Mesenchymal stem cell (in vitro differentiated cells and primary cell): Measurements from ENCODE around the gene DCUN1D2.

Source experiments
- DNase-seq: peaks from one replicate; pipeline ENCODE4 v3.0.0-alpha.2; 2013
- H2AFZ ChIP-seq: one replicate; pipeline ENCODE4 v1.6.1; 2013; ENCODE audit warnings: low read depth, mild to moderate bottlenecking, control low read depth, inconsistent platforms, low read length, moderate library complexity
- H2AK5ac ChIP-seq: 2 replicates; pipeline ENCODE4 v1.6.1; 2013; ENCODE audit warnings: low read length, moderate library complexity, mild to moderate bottlenecking, inconsistent platforms; ENCODE audit not compliant: severe bottlenecking
- H2BK120ac ChIP-seq: one replicate; pipeline ENCODE4 v1.6.1; 2013; ENCODE audit warnings: low read depth, mild to moderate bottlenecking, inconsistent platforms, low read length, moderate library complexity
- H2BK12ac ChIP-seq, 2 experiments: one replicate each; pipeline ENCODE4 v1.6.1; 2013; ENCODE audit warnings: inconsistent platforms in 2 of 2, low read length in 2 of 2, mild to moderate bottlenecking in 2 of 2, moderate library complexity in 2 of 2, control low read depth in 1 of 2
- H2BK15ac ChIP-seq: one replicate; pipeline ENCODE4 v1.6.1; 2013; ENCODE audit warnings: mild to moderate bottlenecking, low read depth, inconsistent platforms; ENCODE audit not compliant: poor library complexity, severe bottlenecking
- H2BK5ac ChIP-seq: 2 replicates; pipeline ENCODE4 v1.6.1; 2013; ENCODE audit warnings: low read depth, mild to moderate bottlenecking, low read length, control low read depth, inconsistent platforms; ENCODE audit not compliant: poor library complexity, severe bottlenecking
- H3K14ac ChIP-seq, 2 experiments: one replicate each; pipeline ENCODE4 v1.6.1; 2013; ENCODE audit warnings: inconsistent platforms in 2 of 2, low read length in 2 of 2, control low read depth in 1 of 2, mild to moderate bottlenecking in 1 of 2, moderate library complexity in 1 of 2
- H3K18ac ChIP-seq, 2 experiments: one replicate each; pipeline ENCODE4 v1.6.1; 2013; ENCODE audit warnings: inconsistent platforms in 2 of 2, low read length in 2 of 2, control low read depth in 1 of 2, low read depth in 1 of 2, mild to moderate bottlenecking in 1 of 2
- H3K23ac ChIP-seq, 2 experiments: one replicate each; pipeline ENCODE4 v1.6.1; 2013; ENCODE audit warnings: inconsistent platforms in 2 of 2, low read length in 2 of 2, mild to moderate bottlenecking in 2 of 2, moderate library complexity in 2 of 2, control low read depth in 1 of 2
- H3K27ac ChIP-seq: 2 replicates; pipeline ENCODE4 v1.5.1; 2013; ENCODE audit warnings: mild to moderate bottlenecking, moderate library complexity, low read length, control low read depth, inconsistent platforms; ENCODE audit not compliant: poor library complexity, severe bottlenecking
- H3K27me3 ChIP-seq, 2 experiments: 2 replicates each; pipeline versions ENCODE4 v1.6.1 to v1.7.0; 2013; ENCODE audit warnings: low read length in 2 of 2, mild to moderate bottlenecking in 2 of 2, moderate library complexity in 2 of 2, control low read depth in 1 of 2, inconsistent platforms in 1 of 2; ENCODE audit not compliant: control insufficient read depth in 1 of 2, insufficient read depth in 1 of 2
- H3K36me3 ChIP-seq, 2 experiments: 2 replicates each; pipeline versions ENCODE4 v1.6.1 to v1.7.0; 2013; ENCODE audit warnings: low read length in 2 of 2, control low read depth in 1 of 2, inconsistent platforms in 1 of 2, low read depth in 1 of 2, mild to moderate bottlenecking in 1 of 2; ENCODE audit not compliant: insufficient read depth in 2 of 2, control insufficient read depth in 1 of 2
- H3K4ac ChIP-seq, 2 experiments: one replicate each; pipeline ENCODE4 v1.6.1; 2013; ENCODE audit warnings: inconsistent platforms in 2 of 2, low read length in 2 of 2, mild to moderate bottlenecking in 2 of 2, moderate library complexity in 2 of 2, control low read depth in 1 of 2, low read depth in 1 of 2
- H3K4me1 ChIP-seq: 2 replicates; pipeline ENCODE4 v1.6.1; 2013; ENCODE audit warnings: low read depth, low read length, control low read depth; ENCODE audit not compliant: control insufficient read depth, insufficient read depth
- H3K4me2 ChIP-seq: 2 replicates; pipeline ENCODE4 v1.6.1; 2013; ENCODE audit warnings: low read length, mild to moderate bottlenecking, inconsistent platforms; ENCODE audit not compliant: poor library complexity, severe bottlenecking
- H3K4me3 ChIP-seq, 2 experiments: 2 replicates each; pipeline versions ENCODE4 v1.5.1 to v1.7.0; 2013; ENCODE audit warnings: low read length in 2 of 2, mild to moderate bottlenecking in 2 of 2, control low read depth in 1 of 2, low read depth in 1 of 2; ENCODE audit not compliant: insufficient read depth in 1 of 2
- H3K79me1 ChIP-seq: replicated peaks from 2 replicates; pipeline ENCODE4 v1.6.1; 2013; ENCODE audit warnings: mild to moderate bottlenecking, control low read depth, low read length, inconsistent platforms; ENCODE audit not compliant: poor library complexity, severe bottlenecking
- H3K9ac ChIP-seq: 2 replicates; pipeline ENCODE4 v1.7.0; 2013; ENCODE audit warnings: mild to moderate bottlenecking, low read length, moderate library complexity
- H3K9me3 ChIP-seq: 2 replicates; pipeline ENCODE4 v1.7.0; 2013; ENCODE audit warnings: mild to moderate bottlenecking, low read length; ENCODE audit not compliant: control insufficient read depth
- H4K8ac ChIP-seq: one replicate; pipeline ENCODE4 v1.6.1; 2013; ENCODE audit warnings: inconsistent platforms, mild to moderate bottlenecking, low read length, moderate library complexity
- H4K91ac ChIP-seq: one replicate; pipeline ENCODE4 v1.6.1; 2013; ENCODE audit warnings: mild to moderate bottlenecking, low read length, inconsistent platforms
- WGBS: methylation state at CpG from one replicate; pipeline ENCODE4 v1.1.7; 2013; ENCODE audit warnings: mixed read lengths; 5-methylcytosine and 5-hydroxymethylcytosine counted together

DCUN1D2 gene

DNA sequence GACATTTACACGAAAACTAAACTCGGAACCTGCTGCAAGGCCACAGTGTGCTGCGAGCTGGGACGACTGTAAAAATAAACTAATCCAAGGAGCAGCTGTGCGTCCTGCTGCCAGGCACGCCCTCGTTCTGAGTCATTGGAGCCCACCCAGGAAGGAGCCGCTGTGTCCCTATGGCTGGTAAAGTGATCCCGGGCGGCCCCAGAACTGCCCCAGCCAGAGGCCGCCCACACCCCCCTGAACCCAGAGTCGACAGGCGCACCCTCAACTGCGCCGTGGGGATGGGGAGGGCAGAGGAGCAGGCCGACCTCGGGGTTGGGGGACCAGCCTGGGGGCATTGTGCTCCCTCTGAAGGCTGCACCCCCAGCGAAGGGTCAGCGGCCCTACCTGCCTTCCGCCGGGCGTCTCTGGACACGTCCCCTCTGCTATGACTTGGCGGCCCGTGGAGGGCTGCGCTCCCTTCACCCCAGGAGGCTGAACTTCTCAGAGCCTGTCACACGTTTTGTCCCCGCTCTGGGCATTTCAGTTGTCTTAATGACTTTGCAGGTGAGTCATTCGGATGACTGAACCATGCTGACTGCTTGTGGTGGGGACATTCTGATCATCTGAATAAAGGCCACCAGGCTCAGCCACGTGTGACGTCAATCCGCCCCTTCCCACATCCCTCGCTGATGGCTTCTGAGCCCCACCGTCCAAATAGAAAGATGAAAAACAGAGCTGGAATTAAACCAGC is 79.9 kb downstream of the DCUN1D2 start:
- Histone ChIP-seq H3K14ac (peak overlapping the region in 1 of 2 experiments; percentile 26), H3K23ac (no peak overlapping the region), H3K27me3 (peaks cover 5 to 25% of the 10 kb centered on the region in 2 experiments), H2BK5ac (no peak overlapping the region), H2AFZ (no peak overlapping the region), H3K4me3 (peak overlapping the region in 1 of 2 experiments; percentile 30), H4K91ac (no peak overlapping the region), H2AK5ac (no peak overlapping the region), H2BK15ac (no peak overlapping the region), H3K4ac (no peak overlapping the region), H3K27ac (no peak overlapping the region), H2BK120ac (no peak overlapping the region), H2BK12ac (no peak overlapping the region), H3K18ac (no peak overlapping the region), H3K4me1 (peaks cover 34% of the 10 kb centered on the region), H3K36me3 (peaks cover 0 to 3% of the 10 kb centered on the region in 2 experiments), H3K4me2 (peak overlapping the region; percentile 50), H3K79me1 (no peaks in the 10 kb centered on the region), H3K9me3 (no peaks in the 10 kb centered on the region), H4K8ac (no peak overlapping the region), H3K9ac (peak overlapping the region; percentile 69)
- DNase-seq = peak; percentile 82
- WGBS = 62% methylated on average over 34 of the region's 34 CpGs

- Histone ChIP-seq H4K91ac (no peak overlapping the region), H2BK15ac (no peak overlapping the region), H2AFZ (no peak overlapping the region), H2BK12ac (no peak overlapping the region), H3K23ac (no peak overlapping the region), H3K9me3 (no peaks in the 10 kb centered on the region), H3K79me1 (no peaks in the 10 kb centered on the region), H3K4ac (no peak overlapping the region), H3K4me1 (peaks cover 28% of the 10 kb centered on the region), H3K27ac (no peak overlapping the region), H2BK5ac (no peak overlapping the region), H2AK5ac (no peak overlapping the region), H3K18ac (no peak overlapping the region), H2BK120ac (no peak overlapping the region), H3K27me3 (peaks cover 5 to 29% of the 10 kb centered on the region in 2 experiments), H3K14ac (no peak overlapping the region), H3K4me2 (no peak overlapping the region), H3K4me3 (no peak overlapping the region), H3K36me3 (no peaks in the 10 kb centered on the region), H4K8ac (no peak overlapping the region), H3K9ac (no peak overlapping the region)
- WGBS = 92% methylated on average over 3 of the region's 3 CpGs
- no peak for DNase-seq
Observed at GRCh38 chr13:113408562-113408961, 81.9 kb downstream of the DCUN1D2 start.

- Histone ChIP-seq H3K4me1 (peaks cover 23% of the 10 kb centered on the region), H2BK120ac (no peak overlapping the region), H2BK5ac (no peak overlapping the region), H3K9me3 (no peaks in the 10 kb centered on the region), H3K14ac (no peak overlapping the region), H3K4me2 (no peak overlapping the region), H3K27me3 (peaks cover 5 to 34% of the 10 kb centered on the region in 2 experiments), H4K91ac (no peak overlapping the region), H2BK15ac (no peak overlapping the region), H2AK5ac (no peak overlapping the region), H2BK12ac (no peak overlapping the region), H3K27ac (no peak overlapping the region), H3K36me3 (no peaks in the 10 kb centered on the region), H3K18ac (no peak overlapping the region), H3K9ac (no peak overlapping the region), H4K8ac (no peak overlapping the region), H3K23ac (no peak overlapping the region), H3K4ac (no peak overlapping the region), H2AFZ (no peak overlapping the region), H3K79me1 (no peaks in the 10 kb centered on the region), H3K4me3 (peak overlapping the region in 1 of 2 experiments; percentile 10)
- 92% methylated on average over 39 of the region's 41 CpGs for WGBS
- DNase-seq = no peak
Observed at GRCh38 chr13:113407531-113408393, 82.7 kb downstream of the DCUN1D2 start.

DNA sequence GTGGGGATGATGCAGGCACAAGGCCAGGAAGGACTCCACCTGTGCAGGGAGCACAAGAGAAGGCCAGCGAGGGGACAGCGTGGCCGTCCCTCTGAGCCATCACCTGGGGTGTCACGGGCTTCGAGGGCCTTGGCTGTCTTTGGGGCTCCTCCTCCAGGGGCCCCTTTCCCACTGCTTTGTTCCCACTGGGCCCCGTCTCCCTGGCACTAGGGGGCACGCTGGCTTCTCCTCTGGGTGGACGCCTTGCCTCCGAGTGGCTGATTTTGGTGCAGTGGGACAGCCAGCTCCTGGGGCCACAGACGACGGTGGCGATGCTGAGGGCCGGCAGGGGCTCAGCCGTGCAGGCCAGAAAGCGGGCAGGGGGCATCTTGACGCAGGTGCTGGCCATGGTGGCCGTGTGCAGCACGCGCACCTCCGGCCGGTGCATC is 83.4 kb downstream of the DCUN1D2 start:
- H2BK15ac ChIP-seq = no peak overlapping the region
- H3K27ac ChIP-seq = no peak overlapping the region
- no peak overlapping the region for H3K14ac ChIP-seq
- no peak overlapping the region for H3K4me2 ChIP-seq
- DNase-seq = no peak
- no peak overlapping the region for H2AFZ ChIP-seq
- H4K8ac ChIP-seq = no peak overlapping the region
- H3K9me3 ChIP-seq = no peaks in the 10 kb centered on the region
- no peak overlapping the region for H2BK12ac ChIP-seq
- no peak overlapping the region for H4K91ac ChIP-seq
- no peak overlapping the region for H3K18ac ChIP-seq
- H2AK5ac ChIP-seq = no peak overlapping the region
- no peaks in the 10 kb centered on the region for H3K36me3 ChIP-seq
- no peak overlapping the region for H2BK5ac ChIP-seq
- H3K27me3 ChIP-seq = peaks cover 5 to 39% of the 10 kb centered on the region in 2 experiments
- no peak overlapping the region for H3K23ac ChIP-seq
- no peak overlapping the region for H3K9ac ChIP-seq
- WGBS = 93% methylated on average over 21 of the region's 21 CpGs
- H3K4me1 ChIP-seq = peaks cover 23% of the 10 kb centered on the region
- H3K79me1 ChIP-seq = no peaks in the 10 kb centered on the region
- no peak overlapping the region for H2BK120ac ChIP-seq
- peak overlapping the region in 1 of 2 experiments; percentile 10 for H3K4me3 ChIP-seq
- H3K4ac ChIP-seq = no peak overlapping the region
